Peyer's patch (tissue), 4 donors: ENCODE results near the gene FOCAD. TPM values are rescaled to one million over a fixed set of nuclear protein-coding genes. Genes with fewer than 3 reads are reported as not detected.

Source experiments
- DNase-seq, 3 donors: peaks; one replicate each; pipeline ENCODE4 v3.0.0-alpha.2; 2017 to 2019
- H3K27ac ChIP-seq, 4 donors: fragments of 200-600 bp; sonication (generic); one replicate each; pipeline ENCODE4 v1.5.1; 2016 to 2019
- H3K27me3 ChIP-seq, 2 donors: fragments of 200-600 bp; sonication (generic); one replicate each; pipeline ENCODE4 v1.5.1; 2019
- H3K36me3 ChIP-seq, 3 donors: fragments of 200-600 bp; sonication (generic); one replicate each; pipeline ENCODE4 v1.5.1; 2016 to 2019
- H3K4me1 ChIP-seq, 4 donors: fragments of 200-600 bp; sonication (generic); one replicate each; pipeline ENCODE4 v1.5.1; 2016 to 2019
- H3K4me3 ChIP-seq, 4 donors: fragments of 200-600 bp; sonication (generic); 1 replicate in 3 of 4; 2 replicates in 1 of 4; pipeline ENCODE4 v1.5.1; 2016 to 2019; ENCODE audit warnings: mild to moderate bottlenecking in 1 of 4
- H3K9me3 ChIP-seq, 4 donors: fragments of 200-600 bp; sonication (generic); one replicate each; pipeline ENCODE4 v1.5.1; 2016 to 2019; ENCODE audit warnings: mild to moderate bottlenecking in 1 of 4
- CTCF ChIP-seq, 6 experiments: fragments of 450-650 bp in 4 of 6; fragments of 200-600 bp in 2 of 6; sonication (generic) in 1 of 6; IDR thresholded peaks; one replicate each; pipeline ENCODE4 v1.5.1; 2017 to 2019; ENCODE audit warnings: antibody characterized with exemption in 6 of 6, mild to moderate bottlenecking in 3 of 6, moderate library complexity in 1 of 6
- POLR2A ChIP-seq, 2 donors: fragments of 450-650 bp; IDR thresholded peaks; one replicate each; pipeline ENCODE4 v1.5.1; 2017; ENCODE audit warnings: antibody characterized with exemption in 2 of 2, mild to moderate bottlenecking in 2 of 2, moderate library complexity in 2 of 2
- total RNA-seq, 4 donors: library from RNA; depleted of rRNA; stranded (reverse); fragments of >200 nt; gene quantifications; one replicate each; pipeline ENCODE4 v1.1.0, GENCODE V29; 2016

Gene FOCAD
- total RNA-seq, 4 donors from 2014 or later: 19.4 to 42.1 (median 28.7) TPM

- no peak for DNase-seq
- H3K36me3 ChIP-seq: peaks cover 0 to 7% (median 0%) of the 10 kb centered on the region in 3 donors
- peak overlapping the region in 2 of 4 donors; percentile 21 to 63 for H3K27ac ChIP-seq
- H3K9me3 ChIP-seq: no peaks in the 10 kb centered on the region
- no peak for TF ChIP-seq POLR2A (IDR thresholded peaks at IDR 0.05)
- no peak for TF ChIP-seq CTCF (IDR thresholded peaks at IDR 0.05)
- no peaks in the 10 kb centered on the region for H3K27me3 ChIP-seq
- H3K4me3 ChIP-seq: no peak overlapping the region
- no peaks in the 10 kb centered on the region for H3K4me1 ChIP-seq
Observed at GRCh38 chr9:20981486-20981885, 297.4 kb downstream of the FOCAD start.

GRCh38 chr9:20984506-20984905 lies 300.4 kb downstream of the FOCAD start:
- no peak overlapping the region for H3K27ac ChIP-seq
- no peaks in the 10 kb centered on the region for H3K9me3 ChIP-seq
- no peak overlapping the region for H3K4me3 ChIP-seq
- no peaks in the 10 kb centered on the region for H3K36me3 ChIP-seq
- DNase-seq: no peak
- H3K4me1 ChIP-seq: no peaks in the 10 kb centered on the region
- TF ChIP-seq POLR2A (IDR thresholded peaks at IDR 0.05) (no peak), CTCF (IDR thresholded peaks at IDR 0.05) (no peak)
- H3K27me3 ChIP-seq: no peaks in the 10 kb centered on the region

GRCh38 chr9:20985851-20986600 lies 302.0 kb downstream of the FOCAD start:
- no peaks in the 10 kb centered on the region for H3K36me3 ChIP-seq
- H3K4me3 ChIP-seq: no peak overlapping the region
- no peaks in the 10 kb centered on the region for H3K27me3 ChIP-seq
- H3K27ac ChIP-seq: no peak overlapping the region
- DNase-seq: no peak
- TF ChIP-seq CTCF (IDR thresholded peaks at IDR 0.05) (no peak), POLR2A (IDR thresholded peaks at IDR 0.05) (no peak)
- H3K4me1 ChIP-seq: no peaks in the 10 kb centered on the region
- no peaks in the 10 kb centered on the region for H3K9me3 ChIP-seq

GRCh38 chr9:20987521-20987920 lies 303.5 kb downstream of the FOCAD start:
- Histone ChIP-seq H3K27ac (no peak overlapping the region), H3K9me3 (no peaks in the 10 kb centered on the region), H3K4me1 (no peaks in the 10 kb centered on the region), H3K4me3 (no peak overlapping the region), H3K27me3 (no peaks in the 10 kb centered on the region), H3K36me3 (no peaks in the 10 kb centered on the region)
- no peak for DNase-seq
- TF ChIP-seq CTCF (IDR thresholded peaks at IDR 0.05): no peak
- no peak for TF ChIP-seq POLR2A (IDR thresholded peaks at IDR 0.05)

- H3K27ac ChIP-seq: no peak overlapping the region
- H3K9me3 ChIP-seq: no peaks in the 10 kb centered on the region
- H3K4me3 ChIP-seq: no peak overlapping the region
- H3K4me1 ChIP-seq: no peaks in the 10 kb centered on the region
- H3K27me3 ChIP-seq: no peaks in the 10 kb centered on the region
- TF ChIP-seq CTCF (IDR thresholded peaks at IDR 0.05) (no peak), POLR2A (IDR thresholded peaks at IDR 0.05) (no peak)
- no peak for DNase-seq
- H3K36me3 ChIP-seq: no peaks in the 10 kb centered on the region
Observed at GRCh38 chr9:20988061-20988460, 304.0 kb downstream of the FOCAD start.
